HL-60 (cell line): ENCODE results near the gene COX7A2L.
A peak's percentile ranks its signal among the peaks of the same experiment; 100 is the strongest.

ENCODE experiments used
- DNase-seq, 2 experiments: peaks; one replicate each; pipeline ENCODE4 v3.0.0-alpha.2; 2010 to 2020; ENCODE audit warnings: low read depth in 1 of 2, low spot score in 1 of 2
- H3K27ac ChIP-seq: fragments of 250-450 bp; sonication (Bioruptor Pico); replicated peaks from 2 replicates; pipeline ENCODE4 v1.5.1; 2020; ENCODE audit warnings: mild to moderate bottlenecking, moderate library complexity
- H3K27me3 ChIP-seq: fragments of 250-450 bp; sonication (Bioruptor Pico); 2 replicates; pipeline ENCODE4 v1.5.1; 2021; ENCODE audit warnings: mild to moderate bottlenecking, moderate library complexity; ENCODE audit not compliant: insufficient read depth, poor library complexity, severe bottlenecking
- H3K4me3 ChIP-seq: replicated peaks from 2 replicates; pipeline ENCODE4 v1.5.1; 2011; ENCODE audit warnings: mild to moderate bottlenecking, control low read depth, low read length; ENCODE audit not compliant: insufficient read depth
- CTCF ChIP-seq: IDR thresholded peaks from one replicate; pipeline ENCODE4 v1.5.1; 2011; ENCODE audit warnings: low read length, control low read depth, inconsistent platforms; ENCODE audit not compliant: insufficient read depth
- GABPA ChIP-seq: IDR thresholded peaks from 2 replicates; pipeline ENCODE4 v1.6.1; 2012; ENCODE audit warnings: low read depth
- POLR2AphosphoS5 ChIP-seq: IDR thresholded peaks from 2 replicates; pipeline ENCODE4 v1.6.1; 2012; ENCODE audit warnings: low read depth
- REST ChIP-seq: IDR thresholded peaks from 2 replicates; pipeline ENCODE4 v1.6.1; 2012; ENCODE audit warnings: low read depth; ENCODE audit not compliant: insufficient replicate concordance
- SPI1 ChIP-seq: IDR thresholded peaks from 2 replicates; pipeline ENCODE4 v1.6.1; 2012; ENCODE audit warnings: low read depth, mild to moderate bottlenecking, borderline replicate concordance

The COX7A2L gene

DNA sequence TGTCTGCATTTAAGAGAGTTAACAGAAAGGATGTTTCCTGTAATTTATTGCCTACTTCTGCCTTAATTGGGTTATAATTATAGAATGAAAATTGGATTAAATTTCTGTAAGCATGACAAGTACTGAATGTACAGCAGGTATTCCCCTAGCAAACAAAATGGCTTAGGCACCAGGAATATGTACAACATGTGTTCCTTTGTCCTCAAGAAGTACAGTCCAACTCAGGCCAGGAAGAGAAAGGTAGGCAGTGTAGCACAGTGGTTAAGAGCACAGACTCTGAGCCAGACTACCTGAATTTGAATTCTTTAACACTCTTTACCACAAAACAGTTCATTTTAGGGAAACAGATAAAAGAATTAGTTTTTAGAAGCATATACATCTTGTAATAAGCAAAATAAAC, 43.1 kb downstream of the COX7A2L start:
- no peak for DNase-seq
- TF ChIP-seq CTCF = no peak
- no peak for TF ChIP-seq REST
- no peak for TF ChIP-seq POLR2AphosphoS5
- Histone ChIP-seq H3K27me3 (no peaks in the 10 kb centered on the region), H3K27ac (peak overlapping the region; percentile 8; the same call in 1 of the 2 replicates), H3K4me3 (no peak overlapping the region)

DNA sequence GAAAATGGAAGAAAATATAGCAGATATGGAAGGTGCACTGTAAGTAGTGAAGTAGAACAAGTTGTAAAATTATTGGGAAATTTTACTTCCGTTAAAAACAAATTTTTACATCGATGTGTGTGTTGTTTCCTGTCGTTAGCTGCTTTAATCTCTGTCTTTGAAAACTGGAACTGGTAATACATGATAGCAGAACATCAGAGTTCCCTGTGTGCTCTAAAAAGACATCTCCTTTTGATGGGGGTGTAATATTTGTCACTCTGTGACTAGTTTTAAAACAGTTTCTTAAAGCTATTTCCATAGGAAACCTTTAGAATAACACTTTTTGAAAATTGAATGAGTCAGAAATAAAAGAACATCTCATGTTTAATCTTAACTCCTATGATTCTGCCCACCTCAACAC, 43.5 kb downstream of the COX7A2L start:
- DNase-seq = no peak
- no peak for TF ChIP-seq GABPA
- TF ChIP-seq REST = no peak
- no peak for TF ChIP-seq POLR2AphosphoS5
- no peak for TF ChIP-seq CTCF
- TF ChIP-seq SPI1 = no peak

GRCh38 chr2:42316910-42317309, 44.1 kb downstream of the COX7A2L start:
- Histone ChIP-seq H3K27me3 (no peaks in the 10 kb centered on the region), H3K27ac (no peak overlapping the region; the same call in 1 of the 2 replicates), H3K4me3 (no peak overlapping the region)
- TF ChIP-seq SPI1 = no peak
- TF ChIP-seq CTCF = no peak
- TF ChIP-seq POLR2AphosphoS5 = no peak
- TF ChIP-seq REST = no peak
- no peak for TF ChIP-seq GABPA
- no peak for DNase-seq

More for the DNA sequence above, 43.5 kb downstream of the COX7A2L start:
- peak overlapping the region; percentile 8; the same call in 1 of the 2 replicates for H3K27ac ChIP-seq
- no peaks in the 10 kb centered on the region for H3K27me3 ChIP-seq
- H3K4me3 ChIP-seq = no peak overlapping the region
